HG02759 (cell line): Measurements from ENCODE around the gene MYO1G.
A peak's percentile ranks its signal among the peaks of the same experiment; 100 is the strongest.
"Not testable (repeated sequence)": the region's sequence is repeated elsewhere in the genome, so short reads cannot be mapped to it uniquely, and the experiment has no call there.

Experiments
- ATAC-seq: cut with Tn5 transposase; IDR thresholded peaks from one replicate; pipeline ENCODE4 v1.9.1; 2021; ENCODE audit warnings: mild to moderate bottlenecking, moderate library complexity; ENCODE audit not compliant: unreplicated experiment

The MYO1G gene

GRCh38 chr7:44944821-44945220 lies 34.0 kb downstream of the MYO1G start:
- ATAC-seq = no peak

DNA sequence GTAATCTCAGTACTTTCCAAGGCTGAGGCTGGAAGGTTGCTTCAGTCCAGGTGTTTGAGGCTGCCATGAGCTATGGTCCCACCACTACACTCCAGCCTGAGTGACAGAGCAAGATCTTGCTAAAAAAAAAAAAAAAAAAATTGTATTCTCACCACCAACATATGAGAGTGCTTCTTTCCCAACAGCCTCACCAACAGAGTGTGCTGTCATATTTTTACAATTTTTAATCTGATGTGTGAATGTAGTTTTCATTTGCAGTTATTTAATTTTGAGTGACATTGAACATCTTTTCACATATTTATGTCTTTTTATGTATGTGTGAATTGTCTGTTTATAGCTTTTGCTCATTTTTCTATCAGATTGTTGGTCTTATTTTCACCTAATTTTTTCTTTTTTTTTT lies 35.2 kb downstream of the MYO1G start:
- no peak for ATAC-seq

GRCh38 chr7:44937426-44937825 lies 41.4 kb downstream of the MYO1G start:
- no peak for ATAC-seq

DNA sequence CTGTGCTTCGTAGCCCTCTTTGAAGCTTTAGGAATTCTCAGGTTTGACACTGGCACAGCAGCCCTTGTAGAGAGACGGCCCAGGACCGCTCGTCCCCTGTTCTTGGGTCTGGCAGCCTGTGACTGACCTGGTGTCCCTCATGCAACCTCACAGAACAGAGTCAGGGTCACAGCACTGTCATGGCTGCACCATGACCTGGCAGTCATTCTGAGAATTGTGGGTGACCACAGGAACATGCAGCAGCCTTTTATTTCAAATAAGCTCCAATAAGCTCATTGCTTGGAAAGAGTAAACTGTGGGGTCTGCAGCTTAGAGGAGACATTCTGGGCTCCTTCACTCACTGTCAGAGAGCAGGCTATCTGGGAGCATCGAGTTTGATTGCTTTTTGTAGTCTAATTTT lies 42.5 kb downstream of the MYO1G start:
- no peak for ATAC-seq

- no peak for ATAC-seq
These were observed 43.2 kb downstream of the MYO1G start for GRCh38 chr7:44935583-44935982.

DNA sequence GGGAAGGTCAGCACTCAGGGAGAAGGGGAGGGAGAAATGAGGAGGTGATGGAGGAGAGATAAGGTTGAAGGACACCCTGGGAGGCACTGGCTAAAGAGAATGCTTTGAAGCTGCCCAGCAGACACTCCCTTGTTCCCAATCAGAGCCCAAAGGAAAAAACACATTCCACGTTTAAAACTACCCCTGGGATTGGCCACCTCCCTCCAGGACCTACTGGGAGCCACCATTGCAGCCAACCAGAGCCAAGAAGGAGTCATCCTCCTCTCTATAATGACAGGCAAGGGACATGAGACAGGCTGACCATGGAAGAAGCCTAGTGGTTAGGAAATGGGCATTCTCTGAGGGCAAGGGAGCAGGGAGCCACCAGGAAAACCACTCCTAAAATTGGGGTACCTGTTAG lies 43.8 kb downstream of the MYO1G start:
- no peak for ATAC-seq

- not testable (repeated sequence) for ATAC-seq
These were observed 44.3 kb downstream of the MYO1G start for GRCh38 chr7:44934510-44934909.

DNA sequence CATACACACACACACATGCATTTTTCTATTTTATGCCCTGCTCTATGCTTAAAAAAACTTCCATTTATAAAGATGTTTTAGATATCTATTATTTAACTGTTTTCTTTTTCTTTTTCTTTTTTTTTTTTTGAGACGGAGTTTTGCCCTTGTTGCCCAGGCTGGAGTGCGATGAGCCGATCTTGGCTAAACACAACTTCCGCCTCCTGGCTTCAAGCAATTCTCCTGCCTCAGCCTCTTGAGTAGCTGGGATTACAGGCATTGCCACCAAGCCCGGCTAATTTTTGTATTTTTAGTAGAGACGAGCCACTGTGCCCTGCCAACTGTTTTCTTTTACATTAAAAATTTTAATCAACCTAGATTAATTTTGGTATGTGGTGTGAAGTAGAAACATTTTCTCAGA lies 47.9 kb downstream of the MYO1G start:
- no peak for ATAC-seq

- no peak for ATAC-seq
These were observed 56.5 kb downstream of the MYO1G start for GRCh38 chr7:44922351-44922694.

DNA sequence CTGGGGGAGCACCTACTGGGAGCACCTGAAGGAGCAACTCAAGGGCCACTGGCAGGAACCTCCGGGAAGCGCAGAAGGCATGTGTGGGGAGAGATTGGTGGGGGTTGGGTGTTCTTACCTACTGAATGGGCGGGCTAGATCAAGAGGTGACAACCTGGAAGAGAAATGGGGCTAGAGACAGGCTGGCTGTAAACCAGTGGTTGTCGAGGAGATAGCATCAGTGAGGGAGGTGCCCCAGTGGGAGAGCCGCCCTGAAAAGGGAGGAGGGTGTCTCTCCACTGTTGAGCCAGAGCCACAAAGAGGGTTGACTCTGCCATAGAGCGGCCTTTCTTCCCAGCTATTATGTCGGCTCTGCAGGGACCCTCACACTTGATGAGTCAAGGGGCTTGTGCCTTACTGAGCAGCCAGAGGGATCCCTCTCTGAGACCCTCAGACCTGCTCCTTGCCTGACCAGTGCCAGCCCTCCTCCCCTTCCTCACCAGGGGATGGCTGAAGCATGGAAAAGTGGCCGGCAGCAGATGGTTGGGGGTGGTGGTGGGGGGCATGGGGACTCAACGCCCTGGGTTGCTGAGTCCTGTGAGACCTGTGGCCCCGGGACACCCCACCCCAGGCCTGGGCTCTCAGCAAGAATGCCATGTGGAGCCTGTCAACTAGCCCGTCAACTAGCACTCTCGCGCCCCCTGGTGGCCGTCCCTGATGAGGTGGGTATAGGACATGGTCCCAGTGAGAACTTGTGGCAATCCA lies 57.0 kb downstream of the MYO1G start:
- peak; percentile 80 for ATAC-seq

- ATAC-seq = no peak
These were observed 58.7 kb downstream of the MYO1G start for GRCh38 chr7:44920119-44920518.

- ATAC-seq = no peak
These were observed 60.8 kb downstream of the MYO1G start for GRCh38 chr7:44918029-44918428.

- ATAC-seq = no peak
These were observed 61.4 kb downstream of the MYO1G start for GRCh38 chr7:44917465-44917864.

DNA sequence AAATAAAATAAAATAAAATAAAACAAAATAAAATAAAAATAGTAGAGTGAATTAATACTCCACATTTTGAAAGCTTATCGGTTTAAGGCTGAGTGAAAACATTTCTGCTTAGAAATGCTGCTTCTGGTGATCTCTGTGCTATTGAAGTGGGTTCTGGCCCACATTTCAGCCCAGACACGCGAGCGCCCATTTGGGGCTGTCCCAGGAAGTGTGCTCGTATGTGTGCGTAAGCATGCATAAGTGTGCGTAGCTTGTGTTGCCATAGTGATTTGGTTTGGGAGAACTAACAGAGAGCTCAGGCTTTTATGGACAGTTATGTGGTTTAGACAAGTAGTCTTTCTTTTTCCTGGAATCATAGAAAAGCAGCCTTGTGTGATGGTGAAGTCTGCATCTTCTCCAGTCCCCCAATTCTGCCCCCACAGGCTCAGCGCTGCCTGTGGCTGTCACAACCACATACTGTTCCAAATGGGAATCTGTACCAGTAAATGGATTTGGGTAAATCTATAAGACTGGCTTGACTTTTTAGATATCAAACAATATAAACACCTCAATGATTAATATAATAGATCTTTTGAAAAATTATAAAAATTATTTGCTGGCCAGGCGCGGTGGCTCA lies 63.7 kb downstream of the MYO1G start:
- ATAC-seq = no peak

GRCh38 chr7:44912775-44913347 lies 66.0 kb downstream of the MYO1G start:
- ATAC-seq = no peak
